Muscle layer of colon (tissue), 2 donors: ENCODE results near the gene AGRP.

Experiments used
- H3K27ac ChIP-seq: one replicate; pipeline ENCODE4 v1.7.0; 2013; ENCODE audit warnings: low read depth, mild to moderate bottlenecking, low read length, moderate library complexity
- H3K27me3 ChIP-seq, 2 donors: one replicate each; pipeline ENCODE4 v1.7.0; 2013; ENCODE audit warnings: low read length in 2 of 2, mild to moderate bottlenecking in 2 of 2; ENCODE audit not compliant: insufficient read depth in 2 of 2, control insufficient read depth in 1 of 2
- H3K36me3 ChIP-seq: one replicate; pipeline ENCODE4 v1.7.0; 2013; ENCODE audit warnings: mild to moderate bottlenecking, low read length; ENCODE audit not compliant: insufficient read depth
- H3K4me1 ChIP-seq: one replicate; pipeline ENCODE4 v1.7.0; 2013; ENCODE audit warnings: mild to moderate bottlenecking, low read length; ENCODE audit not compliant: insufficient read depth
- H3K4me3 ChIP-seq, 2 donors: one replicate each; pipeline ENCODE4 v1.7.0; 2013; ENCODE audit warnings: low read length in 2 of 2, low read depth in 1 of 2, mild to moderate bottlenecking in 1 of 2, moderate library complexity in 1 of 2
- H3K9ac ChIP-seq: one replicate; pipeline ENCODE4 v1.7.0; 2013; ENCODE audit warnings: low read length
- H3K9me3 ChIP-seq: one replicate; pipeline ENCODE4 v1.7.0; 2013; ENCODE audit warnings: mild to moderate bottlenecking, low read length
- donor health status: abdominal sarcoma.
- donor health status: Adenocarcinoma of cecum.

Gene AGRP

DNA sequence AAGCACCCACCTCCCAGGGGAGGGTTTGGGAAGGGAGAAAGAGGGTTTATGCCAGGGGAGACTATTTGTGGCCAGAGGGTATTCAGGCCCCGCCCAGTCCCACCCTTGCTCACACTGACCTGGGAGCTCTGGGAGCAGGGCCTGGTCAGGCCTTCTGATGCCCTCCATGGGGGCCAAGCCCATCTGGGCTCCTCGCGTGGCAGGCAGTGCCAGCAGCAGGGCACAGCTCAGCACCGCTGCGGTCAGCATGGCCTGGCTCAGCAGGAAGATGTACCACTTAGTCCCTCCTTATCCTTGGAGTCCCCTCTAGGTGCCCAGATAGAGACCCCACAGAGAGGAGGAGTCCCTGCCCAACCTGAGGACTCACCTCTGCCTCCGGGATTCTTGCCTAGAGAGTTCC is at the start of gene AGRP:
AGRP (minus strand) TSS at position 398 of the 400 bp plus-strand sequence; CDS start at position 249, 149 bp downstream.
- peak within 1 kb of the TSS; percentile 23 for H3K9ac ChIP-seq
- peak within 1 kb of the TSS; percentile 34 for H3K27ac ChIP-seq
- H3K9me3 ChIP-seq = no peaks in the 10 kb centered on the region
- peaks cover 22% of the 10 kb centered on the region for H3K36me3 ChIP-seq
- no peaks in the 10 kb centered on the region for H3K27me3 ChIP-seq
- peaks cover 23% of the 10 kb centered on the region for H3K4me1 ChIP-seq
- H3K4me3 ChIP-seq = peak within 1 kb of the TSS; percentile 9 to 99

GRCh38 chr16:67531247-67531646 is 47.9 kb upstream of the AGRP start:
- Histone ChIP-seq H3K4me3 (peak overlapping the region in 1 of 2 donors; percentile 90), H3K4me1 (peaks cover 13% of the 10 kb centered on the region), H3K36me3 (no peaks in the 10 kb centered on the region), H3K27me3 (no peaks in the 10 kb centered on the region), H3K9me3 (no peaks in the 10 kb centered on the region), H3K27ac (peak overlapping the region; percentile 95), H3K9ac (peak overlapping the region; percentile 13)

GRCh38 chr16:67530013-67530939 is 46.9 kb upstream of the AGRP start:
- Histone ChIP-seq H3K4me1 (peaks cover 11% of the 10 kb centered on the region), H3K4me3 (peak overlapping the region; percentile 84 to 90), H3K27ac (peak overlapping the region; percentile 95), H3K9me3 (no peaks in the 10 kb centered on the region), H3K9ac (peak overlapping the region; percentile 75), H3K27me3 (no peaks in the 10 kb centered on the region), H3K36me3 (no peaks in the 10 kb centered on the region)

DNA sequence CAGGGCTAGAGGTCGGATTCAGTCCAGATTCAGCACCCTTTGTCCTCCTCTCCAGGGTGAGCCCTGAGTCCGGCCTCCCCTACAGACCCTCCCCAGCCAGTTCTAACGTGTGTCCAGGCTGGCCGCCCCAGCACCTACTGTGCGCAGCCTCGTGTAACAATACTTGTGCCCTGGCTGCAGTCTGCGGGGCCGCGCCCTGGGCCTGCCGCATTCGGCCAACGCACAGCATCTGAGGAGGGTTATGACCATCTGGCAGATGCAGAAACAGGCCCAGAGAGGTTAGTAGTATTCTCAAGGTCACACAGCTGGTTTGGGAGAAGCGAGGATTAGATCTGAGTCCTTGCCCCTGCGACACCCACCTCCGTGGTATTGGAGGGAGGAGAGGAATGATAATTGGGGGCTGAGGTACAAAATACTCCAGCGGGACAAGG is 46.2 kb upstream of the AGRP start:
- Histone ChIP-seq H3K27me3 (no peaks in the 10 kb centered on the region), H3K27ac (peak overlapping the region; percentile 95), H3K4me1 (peaks cover 11% of the 10 kb centered on the region), H3K36me3 (no peaks in the 10 kb centered on the region), H3K9ac (peak overlapping the region; percentile 75), H3K9me3 (no peaks in the 10 kb centered on the region), H3K4me3 (peak overlapping the region; percentile 84 to 90)

- H3K27me3 ChIP-seq = no peaks in the 10 kb centered on the region
- H3K4me3 ChIP-seq = peak overlapping the region; percentile 84 to 90
- H3K36me3 ChIP-seq = no peaks in the 10 kb centered on the region
- peaks cover 11% of the 10 kb centered on the region for H3K4me1 ChIP-seq
- H3K9me3 ChIP-seq = no peaks in the 10 kb centered on the region
- H3K9ac ChIP-seq = peak overlapping the region; percentile 75
- H3K27ac ChIP-seq = peak overlapping the region; percentile 95
Observed at GRCh38 chr16:67528870-67529581, 45.7 kb upstream of the AGRP start.

- H3K9ac ChIP-seq = peak within 1 kb of the TSS; percentile 75
- H3K4me3 ChIP-seq = peak within 1 kb of the TSS; percentile 84 to 90
- H3K9me3 ChIP-seq = no peaks in the 10 kb centered on the region
- peaks cover 11% of the 10 kb centered on the region for H3K4me1 ChIP-seq
- no peaks in the 10 kb centered on the region for H3K27me3 ChIP-seq
- H3K27ac ChIP-seq = peak within 1 kb of the TSS; percentile 95
- no peaks in the 10 kb centered on the region for H3K36me3 ChIP-seq
Observed at GRCh38 chr16:67528222-67528869, 45.0 kb upstream of the AGRP start, which contains the start of gene RIPOR1. Gene RIPOR1 (plus strand): TSS chr16:67528829. CDS start chr16:67538447, 9,618 bp downstream.

DNA sequence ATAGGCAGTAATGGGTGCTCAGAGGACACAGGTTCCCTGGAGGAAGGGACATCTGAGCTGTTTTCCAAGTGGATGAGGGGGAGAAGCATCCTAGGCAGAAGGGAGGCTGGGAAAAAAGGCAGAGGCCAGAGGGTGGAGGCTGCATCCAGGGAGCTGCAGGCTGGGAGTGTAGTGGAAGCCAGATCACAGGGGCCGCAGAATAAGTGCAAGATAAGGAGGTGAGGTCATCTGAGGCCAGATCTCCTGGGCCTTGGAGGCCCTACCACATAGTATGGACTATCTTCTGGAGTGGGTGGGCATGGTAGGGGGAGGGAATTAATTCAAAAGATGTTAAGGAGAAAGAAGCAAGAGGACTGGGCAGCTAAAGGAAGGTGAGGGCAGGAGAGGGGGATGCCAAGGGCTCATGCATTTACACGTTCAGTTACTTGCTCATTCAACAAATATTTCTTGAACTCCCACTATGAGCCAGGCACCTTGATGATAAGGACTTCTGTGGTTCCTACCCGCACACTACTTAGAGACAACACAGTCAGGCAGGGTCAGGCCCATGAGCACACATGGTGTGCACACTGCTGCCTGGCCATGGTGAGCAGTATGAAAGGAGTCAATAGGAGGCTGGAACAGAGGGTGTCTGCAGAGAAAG is 42.9 kb upstream of the AGRP start:
- Histone ChIP-seq H3K27me3 (no peaks in the 10 kb centered on the region), H3K4me1 (peaks cover 7% of the 10 kb centered on the region)

GRCh38 chr16:67525176-67525860 is 42.0 kb upstream of the AGRP start:
- Histone ChIP-seq H3K27me3 (no peaks in the 10 kb centered on the region), H3K27ac (no peak overlapping the region), H3K4me3 (no peak overlapping the region), H3K4me1 (no peaks in the 10 kb centered on the region), H3K9me3 (no peaks in the 10 kb centered on the region), H3K36me3 (no peaks in the 10 kb centered on the region), H3K9ac (no peak overlapping the region)

More for the DNA sequence above, 42.9 kb upstream of the AGRP start:
- Histone ChIP-seq H3K36me3 (no peaks in the 10 kb centered on the region), H3K4me3 (no peak overlapping the region), H3K27ac (no peak overlapping the region), H3K9ac (no peak overlapping the region), H3K9me3 (no peaks in the 10 kb centered on the region)

GRCh38 chr16:67521095-67521804 is 37.9 kb upstream of the AGRP start:
- no peaks in the 10 kb centered on the region for H3K9me3 ChIP-seq
- H3K4me3 ChIP-seq = peak overlapping the region; percentile 43 to 66
- peaks cover 9% of the 10 kb centered on the region for H3K4me1 ChIP-seq
- no peaks in the 10 kb centered on the region for H3K36me3 ChIP-seq
- no peaks in the 10 kb centered on the region for H3K27me3 ChIP-seq
- peak overlapping the region; percentile 66 for H3K9ac ChIP-seq
- H3K27ac ChIP-seq = peak overlapping the region; percentile 92

- Histone ChIP-seq H3K36me3 (no peaks in the 10 kb centered on the region), H3K4me3 (no peak overlapping the region), H3K27ac (no peak overlapping the region), H3K4me1 (peaks cover 9% of the 10 kb centered on the region), H3K9ac (no peak overlapping the region), H3K27me3 (no peaks in the 10 kb centered on the region), H3K9me3 (no peaks in the 10 kb centered on the region)
Observed at GRCh38 chr16:67519242-67519641, 35.9 kb upstream of the AGRP start.
